Activated naive CD8-positive, alpha-beta T cell treated with anti-CD3 and anti-CD28 coated beads, Interleukin-2, amount 10 ng/mL, durations not matched to agents 7 days and 5 days (primary cell): ENCODE data around the gene TMEM176A. TPM values are rescaled to one million over a fixed set of nuclear protein-coding genes. Genes with fewer than 3 reads are reported as not detected.

ENCODE experiments used
- ATAC-seq: fragments of 150-1000 bp; cut with Tn5 transposase; one replicate; pipeline ENCODE4 v1.10.0; 2021; ENCODE audit warnings: low read depth, moderate library complexity
- POLR2A ChIA-PET: fragments of 350-600 bp; sonication (Branson Sonifier 250); formaldehyde crosslinking; loops from one replicate; lab custom pipeline; 2021; ENCODE audit warnings: antibody characterized with exemption; lab: Charles Lee
- DNase-seq: peaks from one replicate; pipeline ENCODE4 v3.0.0; 2021
- H3K27ac Mint-ChIP-seq: one replicate; pipeline ENCODE4 v1.8.0; 2022; ENCODE audit warnings: mild to moderate bottlenecking, mixed read lengths
- H3K27me3 Mint-ChIP-seq: one replicate; pipeline ENCODE4 v1.8.0; 2022; ENCODE audit warnings: mild to moderate bottlenecking, moderate library complexity, mixed read lengths
- H3K36me3 Mint-ChIP-seq: one replicate; pipeline ENCODE4 v1.8.0; 2021; ENCODE audit warnings: mild to moderate bottlenecking, mixed read lengths
- H3K4me1 Mint-ChIP-seq: one replicate; pipeline ENCODE4 v1.8.0; 2021; ENCODE audit warnings: mixed read lengths
- H3K4me3 Mint-ChIP-seq: one replicate; pipeline ENCODE4 v1.8.0; 2022; ENCODE audit warnings: mild to moderate bottlenecking, moderate library complexity, mixed read lengths
- H3K9me3 Mint-ChIP-seq: one replicate; pipeline ENCODE4 v1.8.0; 2021; ENCODE audit warnings: mixed read lengths
- total RNA-seq, 2 experiments: library from RNA; stranded (reverse); gene quantifications; one replicate each; pipeline ENCODE4 v1.2.3, GENCODE V29; 2021

Gene TMEM176A
- total RNA-seq, 2 experiments from 2014 or later, result 0.54 TPM; not detected in 1

DNA sequence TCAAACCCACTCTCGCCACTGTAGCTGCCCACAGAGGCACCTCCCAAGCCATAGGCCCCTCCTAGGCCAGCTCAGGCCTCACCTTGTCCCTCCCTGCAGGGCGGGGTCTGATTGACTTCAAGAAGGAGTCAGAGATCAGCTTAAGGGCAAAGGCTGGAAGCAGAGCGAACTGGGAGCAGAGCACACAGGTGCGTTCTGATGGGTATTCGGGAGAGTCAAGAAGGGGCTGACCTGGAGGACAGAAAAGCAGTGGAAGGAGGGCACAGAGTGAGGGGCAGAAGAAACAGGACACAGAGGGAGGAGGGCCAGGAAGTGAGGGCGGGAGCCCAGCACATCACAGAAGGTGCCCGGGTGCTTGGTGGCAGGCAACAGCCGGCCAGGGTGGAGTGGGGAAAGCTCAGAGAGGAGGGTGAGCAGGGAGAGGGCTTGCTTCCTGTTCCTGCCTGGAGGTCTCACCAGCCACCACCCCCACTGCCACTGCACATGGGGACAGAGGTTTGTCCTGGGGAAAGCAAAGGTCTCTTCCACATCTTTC lies 51.9 kb downstream of the TMEM176A start, which contains the start of gene AOC1:
AOC1 (plus strand) TSS at position 147 of the 535 bp plus-strand sequence. CDS start 3,954 bp downstream, outside the sequence.
- POLR2A ChIA-PET, result no interaction called here
- peaks cover 14% of the 10 kb centered on the region for H3K27me3 Mint-ChIP-seq
- DNase-seq (no peak), ATAC-seq (peak; percentile 42)
- no peaks in the 10 kb centered on the region for H3K9me3 Mint-ChIP-seq
- H3K27ac Mint-ChIP-seq, result peak within 1 kb of the TSS; percentile 47
- no peaks in the 10 kb centered on the region for H3K36me3 Mint-ChIP-seq
- H3K4me1 Mint-ChIP-seq, result peaks cover 5% of the 10 kb centered on the region
- H3K4me3 Mint-ChIP-seq, result no peak within 1 kb of the TSS

DNA sequence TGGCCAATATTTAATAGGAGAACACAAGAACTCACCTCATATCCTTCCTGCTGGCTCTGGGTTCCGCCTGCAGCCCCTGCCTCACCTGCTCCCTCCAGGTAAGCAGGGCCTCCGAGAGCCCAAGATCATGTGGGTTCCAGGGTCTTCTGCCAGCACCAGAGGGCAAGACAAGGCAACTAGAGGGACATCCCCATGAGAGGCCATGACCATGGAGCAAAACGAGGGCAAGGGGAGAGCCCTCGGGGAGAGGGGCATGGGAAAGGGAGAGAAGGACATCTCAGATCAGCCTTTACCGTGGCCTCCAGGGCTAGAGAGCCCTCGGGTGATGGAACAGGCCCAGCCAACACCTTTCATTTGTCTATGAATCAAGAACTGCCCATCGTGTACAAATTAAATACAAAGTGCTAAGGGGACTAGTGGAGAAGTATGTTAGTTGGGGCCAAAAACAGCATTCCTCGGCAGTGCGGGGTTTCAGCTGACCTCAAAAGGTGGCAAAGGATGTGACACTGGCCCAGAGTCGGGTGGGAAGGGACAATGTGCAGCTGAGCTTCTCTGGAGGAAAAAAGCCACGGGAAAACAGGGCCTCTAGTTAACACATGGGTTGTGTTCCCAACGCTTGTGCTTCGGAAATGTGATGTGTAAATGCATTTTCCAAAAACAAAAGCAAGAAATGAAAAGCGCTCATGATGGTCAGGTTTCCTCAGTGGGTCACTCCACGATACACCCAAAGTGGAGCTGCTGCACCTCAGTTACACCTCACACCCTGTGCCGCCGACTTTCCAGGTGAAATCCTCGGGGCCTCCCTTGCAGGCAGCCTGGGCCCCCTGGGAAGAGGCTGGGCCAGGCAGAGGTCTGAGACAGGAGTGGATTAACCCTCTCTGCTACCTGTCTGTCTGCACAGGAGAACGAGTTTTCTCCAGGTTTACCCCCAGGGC lies 53.8 kb downstream of the TMEM176A start:
- Mint-ChIP-seq H3K27ac (no peak overlapping the region), H3K9me3 (no peaks in the 10 kb centered on the region), H3K4me1 (peaks cover 5% of the 10 kb centered on the region), H3K4me3 (no peak overlapping the region), H3K36me3 (no peaks in the 10 kb centered on the region), H3K27me3 (peaks cover 11% of the 10 kb centered on the region)
- POLR2A ChIA-PET, result no interaction called here
- DNase-seq, result no peak
- ATAC-seq, result no peak

Other genes with a start within 250 kb of the TMEM176A start
- gene GIMAP4, start 233.4 kb upstream of the TMEM176A start, total RNA-seq, result 100 to 1,000 TPM; 285 to 288 TPM
- gene GIMAP6, start 168.4 kb upstream of the TMEM176A start, total RNA-seq, result 100 to 1,000 TPM; 124 to 130 TPM
- 100 to 1,000 TPM; 139 to 140 TPM for gene GIMAP2, start 115.1 kb upstream of the TMEM176A start, total RNA-seq
- 10 to 100 TPM; 42.1 to 43.0 TPM for gene GIMAP1, start 84.2 kb upstream of the TMEM176A start, total RNA-seq
- gene GIMAP5, start 63.4 kb upstream of the TMEM176A start, total RNA-seq, result 100 to 1,000 TPM; 112 to 123 TPM
- gene TMEM176B, start 405 bp upstream of the TMEM176A start, total RNA-seq, result under 1 TPM; 0.61 to 0.82 TPM
- not detected for gene AOC1, start 51.7 kb downstream of the TMEM176A start, total RNA-seq
- gene KCNH2, start 177.6 kb downstream of the TMEM176A start, total RNA-seq, result under 1 TPM; 0.50 to 0.54 TPM
- 10 to 100 TPM; 12.5 to 15.8 TPM for gene NOS3, start 190.2 kb downstream of the TMEM176A start, total RNA-seq
- gene ATG9B, start 223.7 kb downstream of the TMEM176A start, total RNA-seq, result 10 to 100 TPM; 11.1 to 11.6 TPM
- gene ABCB8, start 227.7 kb downstream of the TMEM176A start, total RNA-seq, result 10 to 100 TPM; 48.1 to 48.3 TPM
- 1 to 10 TPM; 4.7 to 6.0 TPM for gene ASIC3, start 247.8 kb downstream of the TMEM176A start, total RNA-seq